GM12874 (cell line): Measurements from ENCODE around the gene SEMA6D.

Experiments
- CTCF ChIP-seq: IDR thresholded peaks from 2 replicates; pipeline ENCODE4 v1.5.1; 2011; ENCODE audit warnings: low read depth, mild to moderate bottlenecking, control low read depth, low read length, moderate library complexity; ENCODE audit not compliant: insufficient read depth

The SEMA6D gene

GRCh38 chr15:47744496-47744895 is 27.2 kb downstream of the SEMA6D start:
- no peak for TF ChIP-seq CTCF

- TF ChIP-seq CTCF, result no peak
Observed at GRCh38 chr15:47744973-47745372, 27.7 kb downstream of the SEMA6D start.

- no peak for TF ChIP-seq CTCF
Observed at GRCh38 chr15:47746516-47746915, 29.2 kb downstream of the SEMA6D start.

GRCh38 chr15:47750030-47750739 is 32.9 kb downstream of the SEMA6D start:
- no peak for TF ChIP-seq CTCF

GRCh38 chr15:47750740-47751262 is 33.5 kb downstream of the SEMA6D start:
- TF ChIP-seq CTCF, result no peak

GRCh38 chr15:47753591-47753990 is 36.3 kb downstream of the SEMA6D start:
- no peak for TF ChIP-seq CTCF

GRCh38 chr15:47754312-47754711 is 37.0 kb downstream of the SEMA6D start:
- TF ChIP-seq CTCF, result no peak

GRCh38 chr15:47755941-47756340 is 38.6 kb downstream of the SEMA6D start:
- TF ChIP-seq CTCF, result no peak
